HG02798 (cell line): ENCODE data around the gene TACC2.

ENCODE experiments used
- ATAC-seq: cut with Tn5 transposase; IDR thresholded peaks from one replicate; pipeline ENCODE4 v1.9.1; 2021; ENCODE audit warnings: mild to moderate bottlenecking; ENCODE audit not compliant: unreplicated experiment, poor library complexity

Gene TACC2

GRCh38 chr10:122204691-122205489, 215.9 kb downstream of the TACC2 start:
- ATAC-seq = no peak

- no peak for ATAC-seq
Observed at GRCh38 chr10:122206471-122207065, 217.6 kb downstream of the TACC2 start.

- no peak for ATAC-seq
Observed at GRCh38 chr10:122207163-122207562, 218.2 kb downstream of the TACC2 start.

DNA sequence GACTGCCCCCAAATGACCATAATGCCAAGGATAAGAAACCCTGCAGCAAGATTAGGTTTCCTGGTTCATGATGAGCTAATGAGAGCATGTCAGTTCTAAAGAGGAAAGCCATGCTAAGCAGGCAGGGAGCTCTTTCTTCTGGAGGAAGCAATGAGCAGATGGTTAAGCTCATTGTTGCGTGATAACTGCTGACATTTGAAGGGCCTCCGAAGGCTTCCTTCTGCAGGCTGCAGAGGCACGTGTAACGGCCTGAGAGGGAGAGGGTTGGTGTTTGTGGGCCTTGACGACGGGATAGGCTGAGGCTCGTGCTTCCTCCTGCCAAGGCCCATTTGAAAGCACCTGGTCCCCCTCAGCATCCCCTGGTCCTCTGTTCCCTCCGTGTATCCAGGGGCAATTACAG, 218.6 kb downstream of the TACC2 start:
- no peak for ATAC-seq

GRCh38 chr10:122208571-122209430, 219.8 kb downstream of the TACC2 start:
- no peak for ATAC-seq

- no peak for ATAC-seq
Observed at GRCh38 chr10:122210481-122211265, 221.7 kb downstream of the TACC2 start.

DNA sequence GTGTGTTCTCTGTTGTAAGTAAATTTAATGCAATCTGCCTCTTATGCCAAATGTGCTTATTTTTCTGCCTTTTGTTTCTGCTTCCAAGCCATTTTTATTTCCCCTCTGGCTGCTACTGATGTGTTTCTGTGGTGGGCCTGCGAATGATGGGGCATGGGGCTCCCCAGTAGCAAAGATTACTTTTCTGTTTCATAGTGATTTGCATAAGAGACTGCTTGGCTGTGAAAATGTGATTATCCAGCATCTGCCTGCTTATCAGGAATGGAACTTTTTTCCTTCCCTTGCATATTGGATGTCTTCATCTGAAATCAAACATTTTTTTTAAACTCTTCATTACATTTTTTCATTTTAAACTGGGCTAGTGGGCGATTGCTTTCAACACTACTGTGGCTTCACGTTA, 224.4 kb downstream of the TACC2 start:
- ATAC-seq = no peak

- ATAC-seq = no peak
Observed at GRCh38 chr10:122213766-122214165, 224.8 kb downstream of the TACC2 start.

DNA sequence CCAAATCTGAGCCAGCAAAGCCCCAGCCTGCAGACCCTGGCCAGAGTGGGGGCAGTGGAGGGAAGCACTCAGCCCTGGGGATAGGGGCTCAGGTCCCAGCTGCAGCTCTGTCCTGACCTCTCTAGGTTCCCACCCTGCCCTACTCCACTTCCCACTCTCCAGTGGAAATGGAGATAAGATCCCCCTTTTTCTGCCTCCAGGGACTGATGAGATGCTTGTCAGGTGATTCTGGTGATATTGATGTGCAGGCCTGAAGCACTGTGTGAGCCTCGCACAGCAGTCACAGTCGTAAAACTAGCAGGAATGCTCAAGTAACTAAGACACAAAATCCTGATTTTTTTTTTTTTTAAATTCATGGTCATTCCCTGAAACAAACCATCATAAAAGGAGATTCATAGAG, 227.1 kb downstream of the TACC2 start:
- no peak for ATAC-seq

DNA sequence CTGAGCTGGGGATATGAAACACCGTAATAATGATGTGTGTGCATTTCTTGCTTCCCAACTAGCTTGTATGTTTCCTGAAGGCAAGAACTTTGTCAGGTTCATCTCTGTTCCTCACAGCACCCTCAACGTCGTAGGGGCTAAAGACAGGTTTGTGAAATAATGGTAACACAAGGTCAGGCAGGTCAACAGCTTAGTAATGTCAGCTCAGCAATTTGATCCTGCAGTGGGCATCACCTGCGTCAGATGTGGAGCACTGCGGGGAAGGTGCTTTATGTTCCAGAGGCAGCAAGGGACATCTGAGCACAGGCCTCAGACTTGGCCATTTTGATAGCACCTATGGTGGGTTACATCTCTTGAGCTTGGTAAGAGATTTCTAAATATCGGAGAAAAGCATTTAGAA, 230.4 kb downstream of the TACC2 start:
- ATAC-seq = no peak

DNA sequence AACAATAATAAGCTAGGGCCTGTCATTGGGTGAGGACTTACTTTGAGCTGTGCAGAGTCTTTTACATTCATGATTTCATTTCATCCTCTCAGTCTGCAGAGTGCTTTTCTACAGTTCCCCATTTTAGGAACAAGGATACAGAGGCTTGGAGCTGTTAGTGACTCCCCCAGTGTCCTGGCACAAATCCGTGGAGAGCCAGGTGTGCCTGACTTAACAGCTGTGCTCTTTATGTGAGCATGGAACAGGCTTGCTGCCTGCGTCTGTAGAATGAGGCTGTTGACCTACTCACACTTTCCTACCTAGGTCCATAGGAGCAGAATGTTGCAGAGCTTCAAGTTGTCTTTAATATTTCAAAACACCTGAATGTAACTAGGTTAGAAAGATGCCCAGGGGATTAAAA, 231.8 kb downstream of the TACC2 start:
- ATAC-seq = no peak

DNA sequence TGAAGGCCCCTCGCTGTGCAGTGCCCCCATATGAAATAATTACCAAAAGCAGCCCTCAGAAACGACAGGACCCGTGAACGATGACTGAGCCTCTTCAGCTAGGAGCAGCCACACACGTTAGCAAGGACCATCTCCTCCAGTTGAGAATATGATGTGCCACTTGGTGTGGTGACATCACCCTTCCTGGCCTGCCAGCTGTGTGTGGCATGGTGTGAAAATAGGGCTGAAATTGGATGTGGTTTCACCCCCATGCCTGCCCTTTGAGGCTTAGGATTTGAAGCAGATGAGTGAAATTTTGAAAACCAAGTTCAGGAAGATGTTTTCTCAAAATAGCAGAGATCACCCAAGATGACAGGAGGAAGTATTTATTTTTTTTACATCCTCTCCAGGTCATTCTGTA, 233.0 kb downstream of the TACC2 start:
- no peak for ATAC-seq

DNA sequence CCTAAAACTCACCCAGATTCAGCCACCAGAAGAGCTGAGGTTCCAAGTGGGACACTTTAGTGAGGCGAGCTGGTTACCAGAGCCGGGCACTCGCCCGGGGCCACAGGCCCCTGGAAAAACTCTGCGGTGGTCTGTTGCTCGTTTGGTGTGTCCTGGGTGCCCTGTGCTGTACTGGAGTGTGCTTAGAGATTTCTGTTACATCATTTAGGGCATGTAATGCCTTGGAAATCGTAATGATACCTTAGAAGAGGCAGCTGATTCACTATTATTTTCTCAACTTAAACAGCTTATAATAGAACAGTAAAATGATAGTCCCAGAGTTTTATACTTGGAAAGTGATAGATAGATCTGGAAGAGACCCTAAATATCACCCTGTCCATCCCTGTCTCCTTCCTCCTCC, 233.7 kb downstream of the TACC2 start:
- ATAC-seq = no peak

GRCh38 chr10:122224159-122224558, 235.2 kb downstream of the TACC2 start:
- ATAC-seq = no peak

DNA sequence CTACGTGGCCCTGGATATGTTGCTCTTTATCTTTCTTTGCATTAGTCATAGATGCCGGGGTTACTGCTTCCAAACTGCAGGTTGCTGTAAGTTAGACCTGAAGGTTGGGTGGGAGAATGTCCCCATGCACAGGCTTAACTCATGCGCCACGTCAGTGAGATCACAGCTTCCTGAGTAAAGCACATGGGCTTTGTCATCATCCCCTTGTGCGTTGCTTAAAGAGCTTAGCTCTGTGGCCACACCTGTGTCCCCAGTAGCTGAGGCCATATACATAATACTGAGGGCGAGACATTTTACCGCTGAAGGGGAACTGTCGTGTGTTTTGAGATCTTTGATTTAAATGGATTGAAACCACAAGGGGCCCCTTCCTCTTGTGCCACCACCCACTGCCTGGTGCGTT, 236.4 kb downstream of the TACC2 start:
- ATAC-seq = no peak

DNA sequence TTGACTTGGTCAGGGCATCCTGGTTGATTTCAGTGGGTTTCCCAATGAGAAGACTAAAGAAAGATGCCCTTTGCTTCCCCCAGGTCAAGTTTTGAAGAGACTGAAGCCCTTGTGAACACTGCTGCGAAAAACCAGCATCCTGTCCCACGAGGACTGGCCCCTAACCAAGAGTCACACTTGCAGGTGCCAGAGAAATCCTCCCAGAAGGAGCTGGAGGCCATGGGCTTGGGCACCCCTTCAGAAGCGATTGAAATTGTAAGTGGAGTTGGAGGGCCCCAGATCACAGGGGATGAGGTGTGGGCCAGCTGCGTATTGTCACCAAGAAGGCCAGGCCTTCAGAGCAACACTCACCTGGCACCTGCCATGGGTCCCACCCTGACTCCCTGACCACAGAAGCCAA, 238.8 kb downstream of the TACC2 start:
- ATAC-seq = no peak

GRCh38 chr10:122229666-122230065, 240.7 kb downstream of the TACC2 start:
- ATAC-seq = no peak

GRCh38 chr10:122230222-122230621, 241.3 kb downstream of the TACC2 start:
- no peak for ATAC-seq

GRCh38 chr10:122232769-122233168, 243.8 kb downstream of the TACC2 start:
- ATAC-seq = no peak

- ATAC-seq = no peak
Observed at GRCh38 chr10:122233857-122234348, 244.9 kb downstream of the TACC2 start.
